HG03442 (cell line): ENCODE results near the gene CHST1.

Experiments used
- ATAC-seq: cut with Tn5 transposase; IDR thresholded peaks from one replicate; pipeline ENCODE4 v1.9.1; 2021; ENCODE audit warnings: mild to moderate bottlenecking, moderate library complexity; ENCODE audit not compliant: unreplicated experiment

CHST1 gene

DNA sequence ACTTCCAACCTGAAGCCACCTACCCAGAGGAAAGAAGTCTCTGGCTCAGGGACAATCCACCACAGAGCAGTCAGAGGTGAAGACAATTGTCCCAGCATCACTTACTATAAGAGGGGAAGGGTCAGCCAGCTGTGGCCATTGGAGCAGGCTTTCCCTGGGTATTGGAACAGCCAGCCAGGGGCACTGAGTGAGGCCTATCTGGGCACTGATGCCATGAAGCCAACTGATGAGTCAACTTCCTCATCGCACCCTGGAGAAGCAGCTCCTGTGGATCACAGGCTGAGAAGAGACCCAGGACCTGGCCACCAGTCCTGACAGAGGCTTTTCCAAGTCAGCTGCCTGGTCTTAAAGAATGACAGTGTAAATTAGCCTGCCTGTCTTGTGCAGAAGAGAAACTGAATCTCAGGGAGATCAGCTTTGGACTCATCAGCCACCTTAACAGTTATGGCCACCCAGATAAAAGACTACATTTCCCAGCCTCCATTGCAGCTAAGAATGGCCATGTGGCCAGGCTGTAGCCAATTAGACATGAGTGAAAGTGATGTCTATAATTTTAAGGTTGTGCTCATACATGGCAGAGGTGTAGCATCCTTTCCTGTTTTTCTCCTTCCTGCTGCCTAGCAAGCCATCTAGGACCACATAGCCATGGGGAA, 19.0 kb downstream of the CHST1 start:
- no peak for ATAC-seq

DNA sequence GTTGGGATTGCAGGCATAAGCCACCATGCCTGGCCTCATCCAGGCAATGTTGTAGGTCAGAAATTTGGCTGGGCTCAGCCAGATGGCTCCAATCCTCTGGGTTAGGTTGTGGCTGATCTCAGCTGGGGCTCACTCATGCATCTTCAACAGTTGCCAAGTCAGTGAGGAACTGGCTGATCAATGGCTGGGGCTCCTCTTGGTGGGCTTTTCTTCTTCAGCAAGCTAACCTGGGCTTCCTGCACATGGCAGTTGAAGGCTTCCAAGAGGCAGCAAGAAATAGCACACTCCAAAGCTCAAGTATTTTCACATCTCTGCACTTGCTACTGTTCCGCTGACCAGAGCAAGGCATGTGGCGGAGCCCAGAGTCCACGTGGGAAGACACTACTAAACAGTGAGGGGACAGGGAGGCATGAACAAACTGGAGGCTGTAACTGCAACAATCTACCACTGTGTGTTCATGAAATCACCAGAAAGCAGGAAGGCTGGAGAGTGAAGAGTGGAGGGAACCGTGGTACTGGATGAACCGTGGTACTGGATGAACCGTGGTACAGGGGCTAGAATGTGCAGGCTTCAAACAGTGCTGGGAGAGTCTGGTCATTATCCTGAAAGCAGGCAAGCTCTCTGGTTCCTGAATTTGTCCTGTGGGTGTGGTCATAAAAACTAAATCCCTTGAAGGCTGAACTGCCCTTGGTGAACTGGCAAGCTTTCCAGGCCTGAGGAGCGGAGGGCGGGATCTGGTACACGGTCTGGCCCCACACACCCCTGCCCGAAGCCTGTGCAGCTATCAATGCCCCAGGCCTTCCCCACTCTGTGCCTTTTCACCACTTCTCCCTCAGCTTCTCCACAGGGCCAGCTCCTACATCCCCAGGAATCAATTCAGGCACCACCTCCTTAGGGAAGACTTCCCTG, 20.2 kb downstream of the CHST1 start:
- no peak for ATAC-seq

DNA sequence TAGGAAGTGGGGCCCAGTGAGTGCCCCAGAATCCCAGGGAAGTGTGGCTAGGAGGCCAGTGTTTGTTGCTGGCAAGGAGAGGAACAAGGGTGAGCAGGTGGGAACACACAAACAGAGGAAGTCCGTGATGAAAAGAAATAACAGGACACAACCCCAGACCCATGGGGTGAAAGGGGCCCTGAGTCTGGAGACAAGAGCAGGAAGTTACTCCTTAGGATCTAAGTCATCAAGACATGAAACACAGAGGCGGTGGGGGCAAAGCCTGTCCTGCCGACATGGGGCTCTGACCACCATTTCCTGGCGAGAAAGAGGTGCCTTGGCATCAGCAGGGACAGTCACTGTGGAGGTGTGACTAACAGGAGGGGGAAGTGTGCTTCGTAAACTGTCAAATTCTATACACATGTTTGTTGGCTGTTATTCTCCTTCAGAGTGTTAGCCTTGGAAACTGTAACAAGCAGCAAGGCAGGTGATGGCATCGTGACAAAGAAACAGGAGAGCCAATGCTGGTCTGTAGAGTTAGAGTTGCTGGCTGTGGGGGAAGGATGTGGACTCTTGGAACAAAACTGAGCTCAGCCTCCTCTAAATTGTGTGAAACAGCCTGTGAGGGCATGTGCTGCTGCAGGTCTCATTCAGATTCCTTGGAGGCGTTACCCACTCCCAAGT, 21.7 kb downstream of the CHST1 start:
- ATAC-seq = no peak

DNA sequence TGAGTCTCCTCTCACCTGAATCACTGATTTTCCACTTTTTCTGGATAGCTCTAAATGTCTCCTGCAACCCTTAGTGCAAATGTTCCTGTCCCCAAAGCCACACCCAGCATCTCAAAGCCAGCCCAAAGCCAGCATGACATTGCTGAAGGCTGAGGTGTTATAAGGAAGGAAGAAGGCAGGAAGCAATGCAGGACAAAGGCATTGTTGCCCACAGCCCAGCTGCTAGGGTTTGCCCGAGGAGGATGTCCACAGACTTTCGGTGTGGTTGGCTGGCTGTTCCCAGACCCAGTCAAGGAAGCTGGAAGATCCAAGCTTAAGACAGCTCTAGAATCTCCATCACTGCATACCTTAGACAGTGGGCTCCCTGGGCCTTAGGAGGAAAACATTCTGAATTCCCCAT, 23.5 kb downstream of the CHST1 start:
- ATAC-seq = no peak

DNA sequence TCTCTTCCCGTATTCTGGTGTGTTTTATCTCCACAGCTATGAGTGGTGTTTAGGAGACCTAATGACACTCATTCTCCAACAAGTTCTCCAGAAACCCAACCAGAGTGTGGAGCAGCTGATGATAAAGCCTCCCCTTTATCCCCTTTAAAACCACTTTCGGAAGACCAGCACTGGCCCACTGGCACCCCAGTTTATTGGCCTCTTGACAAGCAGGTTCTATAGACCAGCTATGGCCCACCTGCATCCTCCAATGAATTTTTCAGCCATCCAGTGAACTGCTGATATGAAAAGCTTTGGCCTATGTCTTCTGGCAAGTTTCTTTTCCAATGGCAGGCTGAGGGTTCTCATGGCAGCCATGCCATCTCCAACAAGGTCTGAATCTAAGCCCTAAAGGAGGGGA, 27.4 kb downstream of the CHST1 start:
- no peak for ATAC-seq

DNA sequence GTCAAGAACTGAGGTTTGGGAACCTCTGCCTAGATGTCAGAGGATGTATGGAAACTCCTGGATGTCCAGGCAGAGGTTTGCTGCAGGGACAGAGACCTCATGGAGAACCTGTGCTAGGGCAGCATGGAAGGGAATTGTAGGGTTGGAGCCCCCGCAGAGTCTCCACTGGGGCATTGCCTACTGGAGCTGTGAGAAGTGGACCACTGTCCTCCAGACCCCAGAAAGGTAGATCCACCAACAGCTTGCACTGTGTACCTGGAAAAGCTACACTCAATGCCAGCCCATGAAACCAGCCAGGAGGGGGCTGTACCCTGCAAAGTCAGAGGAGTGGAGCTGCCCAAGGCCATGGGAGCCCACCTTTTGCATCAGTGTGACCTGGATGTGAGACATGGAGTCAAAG, 29.5 kb downstream of the CHST1 start:
- no peak for ATAC-seq

DNA sequence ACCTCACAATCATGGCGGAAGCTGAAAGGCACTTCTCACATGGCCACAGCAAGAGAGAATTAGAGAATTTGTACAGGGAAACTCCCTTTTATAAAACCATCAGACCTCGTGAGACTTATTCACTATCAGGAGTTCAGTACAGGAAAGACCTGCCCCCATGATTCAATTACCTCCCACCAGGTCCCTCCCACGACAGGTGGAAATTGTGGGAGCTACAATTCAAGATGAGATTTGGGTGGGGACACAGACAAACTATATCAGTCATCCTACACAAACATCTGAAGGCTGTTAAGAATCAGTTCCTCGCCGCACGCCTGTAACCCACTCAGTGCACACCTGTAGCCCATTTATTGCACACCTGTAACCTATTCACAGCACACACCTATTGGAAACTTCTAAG, 39.8 kb downstream of the CHST1 start:
- ATAC-seq = no peak

DNA sequence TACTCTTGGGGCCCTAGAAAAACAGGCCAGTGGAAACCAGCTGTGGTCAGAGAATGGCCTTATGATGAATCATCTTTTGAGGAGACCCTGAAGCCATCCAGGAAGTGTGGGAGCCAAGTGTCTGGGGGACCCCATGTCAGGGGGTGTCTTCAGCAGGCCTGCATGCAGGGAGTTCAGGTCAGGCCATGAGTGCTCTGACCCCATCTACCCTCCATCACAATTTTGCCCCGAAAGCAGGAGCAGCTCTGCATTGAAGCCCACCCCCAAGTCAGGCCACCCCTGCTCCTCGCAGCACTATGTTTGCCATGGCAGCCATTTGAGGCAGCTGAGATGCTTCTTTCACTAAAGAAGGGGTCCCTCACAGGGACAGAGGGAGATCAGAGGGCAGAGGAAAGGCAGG, 41.3 kb downstream of the CHST1 start:
- no peak for ATAC-seq

DNA sequence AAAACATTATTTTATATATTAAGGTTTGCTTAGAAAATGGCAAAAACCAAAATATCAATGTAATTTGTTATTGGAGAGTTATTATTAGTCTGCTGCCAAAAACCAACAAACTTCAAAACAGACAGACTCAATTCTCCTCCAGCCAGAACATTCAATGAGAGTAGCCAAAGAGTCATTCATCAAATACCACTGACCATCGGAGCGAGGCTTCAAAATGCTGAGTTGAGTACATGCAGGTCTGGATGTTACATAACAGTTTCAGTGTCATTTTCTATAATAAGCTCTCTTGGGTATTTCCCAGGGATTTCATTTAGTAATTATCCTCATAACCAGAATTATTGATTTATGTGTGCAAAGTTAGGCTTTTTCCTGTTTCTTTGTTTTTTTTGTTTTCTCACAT, 42.6 kb downstream of the CHST1 start:
- ATAC-seq = no peak

DNA sequence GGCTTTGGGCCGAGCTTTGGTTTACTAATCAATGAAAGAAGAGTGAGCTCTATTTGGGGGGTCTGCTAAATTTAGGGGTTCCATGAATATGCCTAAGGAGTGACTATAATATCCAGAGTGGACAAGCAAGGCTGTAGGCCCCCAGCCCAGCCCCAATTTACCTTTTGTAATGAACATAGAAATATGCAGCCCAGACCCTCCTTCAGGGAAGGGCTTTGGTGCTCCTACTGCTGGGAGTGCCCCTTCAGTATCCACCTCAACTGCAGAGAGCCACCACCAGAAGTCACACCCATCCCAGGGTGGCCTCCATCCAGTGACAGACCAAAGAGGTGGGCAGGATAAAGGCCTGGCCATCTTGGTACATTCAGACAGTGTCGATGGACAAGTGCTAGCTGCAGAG, 43.1 kb downstream of the CHST1 start:
- ATAC-seq = no peak

DNA sequence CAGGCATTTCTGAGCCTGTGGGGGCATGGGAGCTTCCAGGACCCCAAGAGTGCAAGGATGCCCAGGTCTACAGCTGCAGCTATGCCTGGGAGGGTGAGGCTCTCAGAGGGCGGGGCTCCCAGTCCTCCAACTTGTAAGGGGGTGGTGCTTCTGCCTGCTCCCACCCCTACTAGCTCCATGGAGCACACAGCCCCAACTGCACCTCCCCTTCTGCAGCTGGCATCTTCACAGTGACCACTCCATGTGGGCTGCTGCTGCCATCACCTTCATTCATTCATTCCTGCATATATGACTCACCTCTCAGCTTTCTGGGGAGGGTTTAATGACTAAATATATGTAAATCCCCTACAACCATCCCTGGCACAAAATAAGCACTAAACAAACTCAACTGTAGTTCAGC, 43.8 kb downstream of the CHST1 start:
- ATAC-seq = no peak

DNA sequence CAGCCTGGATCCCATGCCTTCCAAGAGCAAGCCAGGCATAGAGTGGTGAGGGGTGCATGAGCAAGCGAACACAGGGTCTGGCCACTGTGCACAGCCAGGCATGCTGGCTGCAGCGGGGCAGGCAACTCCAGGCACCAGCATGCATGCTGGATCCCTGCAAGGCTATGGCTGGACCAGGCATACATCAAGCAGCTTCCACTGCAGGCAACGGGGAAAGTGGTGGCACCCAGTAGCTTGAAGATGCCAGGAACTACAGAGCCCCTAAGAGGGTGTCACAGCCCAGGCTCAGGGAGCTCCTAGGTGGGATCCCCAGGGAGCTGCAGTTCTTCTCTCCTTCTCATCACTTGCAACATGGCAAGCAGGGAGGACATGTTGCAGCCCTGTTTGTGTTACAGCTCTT, 45.2 kb downstream of the CHST1 start:
- ATAC-seq = no peak

DNA sequence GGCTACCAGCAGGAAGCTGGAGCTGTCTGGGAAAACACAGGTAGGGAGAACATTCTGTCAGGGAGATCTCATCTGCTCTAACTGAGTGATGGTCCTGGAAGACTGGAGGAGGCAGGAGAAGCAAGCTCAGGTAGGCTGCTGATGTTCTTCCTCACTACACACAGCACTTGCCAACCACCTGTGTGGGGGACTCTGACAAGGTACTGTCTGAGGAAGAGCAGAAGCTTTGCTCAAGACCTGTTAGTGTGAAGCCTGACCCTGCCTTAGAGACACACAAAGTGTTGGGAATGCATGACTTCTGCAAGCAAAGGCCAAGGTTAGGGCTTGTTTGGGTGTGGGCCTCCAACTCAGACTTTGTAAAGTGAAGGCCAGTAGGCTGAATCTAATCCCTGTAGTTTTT, 46.5 kb downstream of the CHST1 start:
- ATAC-seq = no peak

DNA sequence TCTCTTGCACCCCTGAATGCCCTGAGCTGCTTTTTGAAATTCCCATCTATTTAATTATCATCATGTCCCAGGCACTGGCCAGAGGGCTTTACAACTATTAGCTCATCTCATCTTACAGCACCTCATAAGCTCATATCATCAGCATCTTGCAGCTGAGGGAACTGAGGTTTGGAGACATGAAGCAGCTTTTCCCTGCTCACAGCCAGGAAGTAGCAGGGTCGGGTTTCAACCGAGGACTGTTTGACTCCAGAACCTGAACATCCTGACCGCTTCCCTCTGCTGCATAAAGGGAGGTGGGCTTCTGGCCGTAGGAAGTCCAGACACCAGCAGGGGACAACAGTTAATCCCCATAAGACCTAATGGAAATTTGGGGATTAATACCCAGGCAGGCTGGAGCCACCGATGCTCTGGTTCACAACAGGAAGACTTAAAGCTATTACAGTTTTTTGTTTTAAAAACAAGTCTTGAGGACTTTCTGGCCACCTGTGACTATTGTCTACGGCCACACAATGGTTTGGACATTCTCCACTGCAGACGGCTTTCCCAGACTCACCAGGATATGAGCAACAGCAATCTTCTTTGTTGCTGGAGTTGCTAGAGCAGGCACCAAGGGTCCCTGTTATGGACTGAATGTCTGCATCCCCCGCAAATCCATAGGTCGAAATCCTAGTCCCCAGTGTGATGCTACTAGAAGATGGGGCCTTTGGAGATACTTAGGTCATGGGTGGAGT, 47.4 kb downstream of the CHST1 start:
- ATAC-seq = no peak

DNA sequence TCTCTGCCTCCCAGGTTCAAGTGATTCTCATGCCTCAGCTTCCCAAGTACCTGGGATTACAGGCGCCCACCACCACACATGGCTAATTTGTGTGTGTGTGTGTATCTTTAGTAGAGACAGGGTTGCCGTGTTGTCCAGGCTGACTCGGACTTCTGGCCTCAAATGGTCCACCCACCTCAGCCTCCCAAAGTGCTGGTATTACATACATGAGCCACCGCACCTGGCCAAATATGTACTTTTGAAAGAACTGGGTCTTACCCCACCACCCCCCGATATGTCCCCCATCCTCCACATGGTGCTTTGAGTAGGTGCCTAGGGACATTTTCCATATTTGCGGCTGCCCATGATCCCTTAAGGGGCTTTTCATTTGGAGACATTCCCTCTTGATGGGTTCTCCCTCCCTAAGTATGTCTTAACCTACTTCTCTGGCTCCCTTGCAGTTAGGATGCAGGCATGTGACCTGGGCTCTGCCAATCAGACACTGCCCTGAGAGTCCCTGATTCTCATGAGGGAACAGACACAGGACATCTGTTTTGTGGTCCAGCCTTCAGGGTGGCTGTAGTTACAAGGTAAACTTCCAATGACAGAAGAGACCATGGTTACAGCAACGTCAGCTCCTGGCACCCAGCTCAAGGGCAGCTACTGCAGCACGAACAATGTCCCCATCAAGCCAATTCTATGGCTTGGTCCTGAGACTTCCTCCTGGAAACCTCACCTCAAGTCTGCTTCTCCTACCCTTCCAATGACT, 48.4 kb downstream of the CHST1 start:
- no peak for ATAC-seq

DNA sequence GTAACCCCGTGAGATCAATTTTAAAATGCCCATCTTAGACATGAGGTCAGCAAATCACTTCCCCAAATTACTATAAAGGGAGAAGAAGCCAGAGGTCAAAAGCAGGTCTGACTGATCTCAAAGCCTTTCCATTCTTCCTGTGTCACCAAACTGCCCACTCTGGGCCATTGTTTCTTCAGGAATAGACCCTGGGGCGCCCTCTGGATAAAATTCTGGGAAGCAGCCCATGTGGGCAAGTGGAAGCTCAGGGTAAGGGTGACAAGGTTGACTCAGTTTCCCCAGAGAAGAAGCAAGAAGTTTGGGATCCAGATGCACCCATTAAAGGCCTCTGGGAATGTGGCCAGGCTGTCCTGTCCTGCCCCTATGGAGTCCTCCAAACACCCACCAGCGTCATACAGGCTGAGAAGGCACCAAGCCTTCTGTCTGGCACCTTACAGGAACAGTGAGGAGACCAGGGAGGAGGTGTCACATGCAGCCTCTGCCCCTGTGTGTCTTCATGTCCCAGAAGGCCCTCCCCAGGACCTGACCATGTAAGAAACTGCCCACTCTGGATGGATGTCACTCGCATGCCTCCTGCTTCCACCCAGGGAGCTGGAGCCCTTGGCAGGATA, 50.1 kb downstream of the CHST1 start:
- no peak for ATAC-seq

DNA sequence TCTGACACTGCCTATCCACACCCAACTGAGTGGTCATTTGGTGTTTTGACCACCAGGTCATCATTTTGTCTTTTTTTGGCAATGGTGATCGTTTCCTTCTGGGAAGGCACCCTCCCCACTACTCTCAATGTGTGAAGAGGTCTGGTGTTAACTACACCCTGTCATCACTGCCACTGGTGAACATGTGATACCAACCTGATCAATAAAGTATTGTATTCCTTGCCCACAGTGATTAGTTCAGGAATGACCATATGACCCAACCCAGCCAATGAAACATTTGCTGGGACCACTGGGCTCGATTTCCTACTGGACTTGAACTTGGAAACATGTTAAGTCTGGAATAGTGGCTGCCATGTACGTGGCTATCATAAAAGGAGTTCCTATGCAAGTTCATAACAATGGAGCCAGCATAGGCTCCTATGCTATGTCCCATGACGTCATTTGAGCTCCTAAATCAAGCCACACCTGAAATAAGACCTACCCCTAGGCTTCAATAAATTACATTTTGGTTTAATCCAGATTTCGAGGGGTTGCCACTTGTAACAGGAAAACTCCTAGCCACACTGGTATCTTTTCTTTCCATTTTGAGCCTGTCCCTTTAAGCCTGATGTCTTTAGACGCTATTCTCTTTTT, 51.1 kb downstream of the CHST1 start:
- no peak for ATAC-seq

DNA sequence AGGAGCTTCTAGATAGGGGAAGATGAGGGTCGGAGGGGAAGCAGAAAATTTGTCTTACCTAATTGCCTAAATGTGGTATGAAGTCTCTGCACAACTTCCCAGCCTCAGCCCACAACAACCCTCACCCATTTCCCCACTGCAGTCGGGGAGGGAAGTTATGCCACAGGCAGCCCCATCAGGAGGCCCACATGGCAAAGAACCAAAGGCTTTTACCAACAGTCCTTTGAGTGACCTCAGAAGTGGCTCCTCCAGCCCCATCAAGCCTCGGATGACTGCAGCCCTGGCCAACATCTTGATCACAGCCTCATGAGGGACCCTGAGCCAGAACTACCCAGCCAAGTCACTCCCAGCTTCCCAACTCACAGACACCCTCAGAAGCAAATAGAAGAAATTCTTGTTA, 54.8 kb downstream of the CHST1 start:
- ATAC-seq = no peak

DNA sequence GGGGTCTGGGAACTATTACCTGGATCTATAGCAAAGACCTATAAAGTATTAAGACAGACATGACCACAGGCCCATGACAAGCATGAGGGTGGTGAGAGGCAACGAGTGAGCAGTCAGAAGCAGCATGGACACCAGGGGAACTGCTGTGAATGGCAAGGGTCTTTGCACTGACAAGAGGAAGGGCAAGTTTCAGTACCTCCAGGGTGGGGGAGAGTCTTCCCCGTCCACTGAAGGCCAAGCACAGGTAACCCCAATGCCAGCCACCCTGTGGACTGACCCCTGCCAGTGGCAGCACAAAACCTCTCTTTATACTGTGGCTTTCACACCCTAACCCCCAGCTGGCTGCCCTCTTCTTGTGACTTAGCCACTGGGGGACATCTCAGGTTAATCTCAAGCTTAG, 55.5 kb downstream of the CHST1 start:
- ATAC-seq = no peak

DNA sequence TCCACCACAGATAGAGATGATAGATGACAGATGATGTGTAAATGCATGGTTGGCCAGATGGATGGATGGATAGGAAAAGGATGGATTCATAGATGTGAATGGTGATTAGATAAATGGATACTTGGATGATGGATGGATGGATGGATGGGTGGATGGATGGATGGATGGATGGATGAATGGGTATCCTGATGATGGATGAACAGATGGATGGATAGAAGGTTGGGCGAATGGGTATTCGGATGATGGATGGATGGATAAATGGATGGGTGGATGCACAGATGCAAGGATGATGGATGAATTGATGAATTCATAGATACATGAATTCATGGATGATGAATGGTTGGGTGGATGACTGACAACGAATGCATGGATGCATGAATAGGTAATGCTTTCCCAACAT, 56.1 kb downstream of the CHST1 start:
- no peak for ATAC-seq
